ENCODE data around the gene KRTAP3-1.

DNA sequence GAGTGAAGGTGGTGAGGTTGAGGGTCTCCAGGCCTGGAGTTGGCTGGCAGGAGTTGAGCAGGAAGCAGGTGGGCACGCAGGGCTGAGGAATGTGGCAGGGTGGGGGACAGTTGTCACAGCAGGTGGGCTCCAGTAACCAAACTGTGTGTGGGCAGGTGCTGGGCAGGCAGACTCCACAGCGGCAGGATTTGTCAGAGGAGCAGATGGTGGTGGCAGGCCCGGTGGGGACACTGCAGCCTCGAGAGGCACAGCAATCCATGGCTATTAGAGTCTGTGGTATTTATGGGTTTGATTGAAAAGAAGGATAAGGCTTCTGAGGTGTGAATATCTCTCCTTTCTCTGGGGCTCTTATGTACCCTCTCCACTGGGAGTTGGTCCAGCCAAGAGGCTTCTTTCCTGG is 15.1 kb downstream of the KRTAP3-1 start, which contains the start of gene KRTAP3-3:
- TF ChIP-seq, protein P1, sequence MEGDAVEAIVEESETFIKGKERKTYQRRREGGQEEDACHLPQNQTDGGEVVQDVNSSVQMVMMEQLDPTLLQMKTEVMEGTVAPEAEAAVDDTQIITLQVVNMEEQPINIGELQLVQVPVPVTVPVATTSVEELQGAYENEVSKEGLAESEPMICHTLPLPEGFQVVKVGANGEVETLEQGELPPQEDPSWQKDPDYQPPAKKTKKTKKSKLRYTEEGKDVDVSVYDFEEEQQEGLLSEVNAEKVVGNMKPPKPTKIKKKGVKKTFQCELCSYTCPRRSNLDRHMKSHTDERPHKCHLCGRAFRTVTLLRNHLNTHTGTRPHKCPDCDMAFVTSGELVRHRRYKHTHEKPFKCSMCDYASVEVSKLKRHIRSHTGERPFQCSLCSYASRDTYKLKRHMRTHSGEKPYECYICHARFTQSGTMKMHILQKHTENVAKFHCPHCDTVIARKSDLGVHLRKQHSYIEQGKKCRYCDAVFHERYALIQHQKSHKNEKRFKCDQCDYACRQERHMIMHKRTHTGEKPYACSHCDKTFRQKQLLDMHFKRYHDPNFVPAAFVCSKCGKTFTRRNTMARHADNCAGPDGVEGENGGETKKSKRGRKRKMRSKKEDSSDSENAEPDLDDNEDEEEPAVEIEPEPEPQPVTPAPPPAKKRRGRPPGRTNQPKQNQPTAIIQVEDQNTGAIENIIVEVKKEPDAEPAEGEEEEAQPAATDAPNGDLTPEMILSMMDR (IDR thresholded peaks at IDR 0.05), result no peak
- TF ChIP-seq POLR2A (IDR thresholded peaks at IDR 0.05) (no peak), EP300 (IDR thresholded peaks at IDR 0.05; ENCODE audit: low read depth) (no peak)

Data from transverse colon (tissue), 3 donors.